NCI-H2107 (cell line): ENCODE results near the gene SSX7.
"Not testable (repeated sequence)": the region's sequence is repeated elsewhere in the genome, so short reads cannot be mapped to it uniquely, and the experiment has no call there.

ENCODE experiments used
- DNase-seq: peaks from one replicate; lab custom pipeline; 2025; lab: John Stamatoyannopoulos, UW

Gene SSX7

GRCh38 chrX:52654800-52655199 lies at the start of gene SSX7:
TSS of gene SSX7 (minus strand) at chrX:52654900. CDS start at chrX:52653472, 1,428 bp downstream.
- not testable (repeated sequence) for DNase-seq

- not testable (repeated sequence) for DNase-seq
These were observed 37.3 kb upstream of the SSX7 start for GRCh38 chrX:52692034-52692433.

- not testable (repeated sequence) for DNase-seq
These were observed 7.5 kb upstream of the SSX7 start for GRCh38 chrX:52662218-52662617.

GRCh38 chrX:52655475-52655874 lies 775 bp upstream of the SSX7 start:
- DNase-seq, result not testable (repeated sequence)

- DNase-seq, result not testable (repeated sequence)
These were observed 4.0 kb downstream of the SSX7 start for GRCh38 chrX:52650676-52651075.

GRCh38 chrX:52648956-52649355 lies 5.7 kb downstream of the SSX7 start:
- DNase-seq, result not testable (repeated sequence)

- DNase-seq, result not testable (repeated sequence)
These were observed 26.2 kb downstream of the SSX7 start for GRCh38 chrX:52628483-52628882.

- not testable (repeated sequence) for DNase-seq
These were observed 34.0 kb downstream of the SSX7 start for GRCh38 chrX:52620661-52621060.

- DNase-seq, result no peak
These were observed 45.7 kb downstream of the SSX7 start for GRCh38 chrX:52608961-52609360.

GRCh38 chrX:52603151-52603550 lies 51.5 kb downstream of the SSX7 start:
- not testable (repeated sequence) for DNase-seq

GRCh38 chrX:52598886-52599285 lies 55.8 kb downstream of the SSX7 start:
- DNase-seq, result no peak

GRCh38 chrX:52594658-52595057 lies 60.0 kb downstream of the SSX7 start:
- no peak for DNase-seq
